ENCODE results near the gene RUBCN.

RUBCN gene

DNA sequence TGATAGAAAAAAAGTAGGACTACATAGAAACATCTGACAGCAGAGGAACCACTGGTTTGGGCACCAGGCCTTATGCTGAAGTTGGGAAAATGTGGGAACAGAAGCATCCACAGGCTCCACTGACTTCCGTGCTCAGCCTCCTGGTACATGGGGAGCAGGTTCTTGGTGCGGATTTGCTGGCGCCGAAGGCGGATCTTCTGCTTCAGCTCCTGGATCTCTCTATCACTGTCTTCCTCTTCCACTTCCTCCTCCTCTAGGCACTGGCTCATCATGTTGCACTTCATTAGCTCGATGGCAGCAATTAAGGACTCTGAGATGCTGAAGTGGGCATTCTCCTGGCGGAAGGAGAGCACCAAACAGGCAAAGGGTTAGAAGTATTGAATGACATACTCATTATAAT, 42.5 kb downstream of the RUBCN start:
- Histone ChIP-seq H2AFZ (ENCODE audit: low read depth, low read length) (no peak overlapping the region), H3K36me3 (ENCODE audit: insufficient read depth, low read length) (peaks cover 46% of the 10 kb centered on the region), H3K4me3 (ENCODE audit: low read length) (no peak overlapping the region)

GRCh38 chr3:197692641-197693040, 44.1 kb downstream of the RUBCN start:
- Histone ChIP-seq H3K4me3 (ENCODE audit: low read length) (no peak overlapping the region), H3K9me3 (ENCODE audit: low read length) (peaks cover 5% of the 10 kb centered on the region), H3K27me3 (ENCODE audit: insufficient read depth, low read length) (no peaks in the 10 kb centered on the region), H3K4me1 (ENCODE audit: insufficient read depth, low read length) (no peaks in the 10 kb centered on the region), H3K36me3 (ENCODE audit: insufficient read depth, low read length) (peaks cover 39% of the 10 kb centered on the region), H2AFZ (ENCODE audit: low read depth, low read length) (no peak overlapping the region)

More for the DNA sequence above, 42.5 kb downstream of the RUBCN start:
- Histone ChIP-seq H3K27me3 (ENCODE audit: insufficient read depth, low read length) (no peaks in the 10 kb centered on the region), H3K9me3 (ENCODE audit: low read length) (peaks cover 6% of the 10 kb centered on the region), H3K4me1 (ENCODE audit: insufficient read depth, low read length) (no peaks in the 10 kb centered on the region)

DNA sequence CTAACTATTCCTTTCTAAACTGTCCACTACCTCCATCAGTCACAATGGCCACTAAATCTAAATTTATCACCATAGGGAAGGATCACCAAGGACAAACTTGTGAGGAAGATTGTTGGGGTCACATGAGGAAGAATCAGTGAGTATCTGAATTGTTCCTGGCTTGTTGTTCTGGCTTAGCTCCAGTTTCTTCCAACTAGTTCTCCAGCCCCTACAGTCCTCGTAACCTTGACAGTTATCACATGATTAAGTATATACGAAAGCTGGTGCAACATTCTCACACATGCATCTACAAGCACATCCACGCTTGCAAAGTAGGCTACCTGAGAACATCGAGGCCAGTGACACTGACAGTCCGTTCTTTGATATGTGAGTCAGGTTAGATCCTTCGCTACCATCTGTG, 46.0 kb downstream of the RUBCN start:
- Histone ChIP-seq H3K9me3 (ENCODE audit: low read length) (peaks cover 3% of the 10 kb centered on the region), H3K27me3 (ENCODE audit: insufficient read depth, low read length) (no peaks in the 10 kb centered on the region), H3K36me3 (ENCODE audit: insufficient read depth, low read length) (peaks cover 31% of the 10 kb centered on the region), H2AFZ (ENCODE audit: low read depth, low read length) (no peak overlapping the region), H3K4me3 (ENCODE audit: low read length) (no peak overlapping the region), H3K4me1 (ENCODE audit: insufficient read depth, low read length) (peaks cover 9% of the 10 kb centered on the region)

- H2AFZ ChIP-seq (ENCODE audit: low read depth, low read length), result no peak overlapping the region
- peaks cover 17% of the 10 kb centered on the region for H3K36me3 ChIP-seq (ENCODE audit: insufficient read depth, low read length)
- no peak overlapping the region for H3K4me3 ChIP-seq (ENCODE audit: low read length)
- no peaks in the 10 kb centered on the region for H3K27me3 ChIP-seq (ENCODE audit: insufficient read depth, low read length)
- peaks cover 9% of the 10 kb centered on the region for H3K4me1 ChIP-seq (ENCODE audit: insufficient read depth, low read length)
- H3K9me3 ChIP-seq (ENCODE audit: low read length), result peaks cover 3% of the 10 kb centered on the region
Observed at GRCh38 chr3:197687570-197687969, 49.1 kb downstream of the RUBCN start.

- peaks cover 9% of the 10 kb centered on the region for H3K4me1 ChIP-seq (ENCODE audit: insufficient read depth, low read length)
- H3K9me3 ChIP-seq (ENCODE audit: low read length), result peaks cover 3% of the 10 kb centered on the region
- H3K4me3 ChIP-seq (ENCODE audit: low read length), result no peak overlapping the region
- peaks cover 17% of the 10 kb centered on the region for H3K36me3 ChIP-seq (ENCODE audit: insufficient read depth, low read length)
- H2AFZ ChIP-seq (ENCODE audit: low read depth, low read length), result no peak overlapping the region
- H3K27me3 ChIP-seq (ENCODE audit: insufficient read depth, low read length), result no peaks in the 10 kb centered on the region
Observed at GRCh38 chr3:197686899-197687298, 49.8 kb downstream of the RUBCN start.

DNA sequence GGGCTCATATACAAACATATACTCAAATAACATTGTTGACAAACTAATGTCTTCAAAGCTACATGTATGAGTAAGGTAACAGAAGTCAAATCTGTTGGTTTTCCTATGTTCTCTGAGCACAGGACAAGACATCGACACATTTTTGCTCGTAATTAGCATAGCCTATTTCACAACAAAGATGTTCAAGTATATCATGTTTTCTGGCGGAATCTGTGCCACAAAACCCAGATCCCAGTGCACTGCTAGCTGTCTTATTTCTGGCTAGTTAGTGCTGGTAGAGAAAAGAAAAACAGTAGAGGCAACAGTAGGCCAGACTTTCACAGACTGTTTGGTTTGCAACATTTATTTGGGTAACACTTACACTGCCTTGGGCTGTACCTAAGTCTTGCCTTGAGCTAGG, 51.2 kb downstream of the RUBCN start:
- Histone ChIP-seq H3K4me1 (ENCODE audit: insufficient read depth, low read length) (peaks cover 9% of the 10 kb centered on the region), H3K36me3 (ENCODE audit: insufficient read depth, low read length) (peaks cover 28% of the 10 kb centered on the region), H3K9me3 (ENCODE audit: low read length) (peaks cover 3% of the 10 kb centered on the region), H3K27me3 (ENCODE audit: insufficient read depth, low read length) (no peaks in the 10 kb centered on the region), H3K4me3 (ENCODE audit: low read length) (no peak overlapping the region), H2AFZ (ENCODE audit: low read depth, low read length) (no peak overlapping the region)

- peaks cover 3% of the 10 kb centered on the region for H3K9me3 ChIP-seq (ENCODE audit: low read length)
- H3K27me3 ChIP-seq (ENCODE audit: insufficient read depth, low read length), result no peaks in the 10 kb centered on the region
- H2AFZ ChIP-seq (ENCODE audit: low read depth, low read length), result no peak overlapping the region
- no peak overlapping the region for H3K4me3 ChIP-seq (ENCODE audit: low read length)
- H3K36me3 ChIP-seq (ENCODE audit: insufficient read depth, low read length), result peaks cover 30% of the 10 kb centered on the region
- peaks cover 9% of the 10 kb centered on the region for H3K4me1 ChIP-seq (ENCODE audit: insufficient read depth, low read length)
Observed at GRCh38 chr3:197683191-197683590, 53.5 kb downstream of the RUBCN start.

- Histone ChIP-seq H3K27me3 (ENCODE audit: insufficient read depth, low read length) (no peaks in the 10 kb centered on the region), H3K4me1 (ENCODE audit: insufficient read depth, low read length) (peaks cover 9% of the 10 kb centered on the region), H3K9me3 (ENCODE audit: low read length) (peaks cover 3% of the 10 kb centered on the region), H3K4me3 (ENCODE audit: low read length) (no peak overlapping the region), H3K36me3 (ENCODE audit: insufficient read depth, low read length) (peaks cover 30% of the 10 kb centered on the region), H2AFZ (ENCODE audit: low read depth, low read length) (no peak overlapping the region)
Observed at GRCh38 chr3:197682713-197683112, 54.0 kb downstream of the RUBCN start.

DNA sequence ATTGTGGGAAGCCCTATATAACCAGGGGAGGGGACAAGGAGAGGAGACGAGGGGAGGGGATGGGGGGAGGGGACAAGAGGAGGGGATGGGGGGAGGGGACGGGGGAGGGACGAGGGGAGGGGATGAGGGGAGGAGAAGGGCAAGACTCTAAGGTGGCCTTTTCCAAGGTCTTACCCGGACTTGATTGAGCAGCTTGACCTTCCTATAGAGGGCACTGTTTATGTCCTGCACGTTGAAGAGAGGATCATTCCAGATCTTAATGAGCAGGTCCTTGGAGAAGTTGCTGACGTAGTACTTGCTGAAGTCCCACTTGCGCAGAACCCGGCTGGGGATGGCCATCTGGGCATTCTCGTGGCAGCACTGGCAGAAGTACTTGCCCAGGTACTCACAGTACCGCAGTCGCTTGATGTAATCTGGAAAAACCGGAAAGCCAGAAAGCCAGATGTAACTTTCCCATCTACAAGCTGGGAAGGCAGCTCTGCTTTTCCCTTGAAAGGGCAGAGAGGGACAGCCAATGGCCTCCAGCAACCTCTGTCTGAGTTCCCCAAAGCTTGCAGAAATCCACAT, 55.7 kb downstream of the RUBCN start:
- no peak overlapping the region for H2AFZ ChIP-seq (ENCODE audit: low read depth, low read length)
- no peak overlapping the region for H3K4me3 ChIP-seq (ENCODE audit: low read length)
- H3K27me3 ChIP-seq (ENCODE audit: insufficient read depth, low read length), result no peaks in the 10 kb centered on the region
- peaks cover 3% of the 10 kb centered on the region for H3K4me1 ChIP-seq (ENCODE audit: insufficient read depth, low read length)
- H3K36me3 ChIP-seq (ENCODE audit: insufficient read depth, low read length), result peaks cover 36% of the 10 kb centered on the region
- peaks cover 3% of the 10 kb centered on the region for H3K9me3 ChIP-seq (ENCODE audit: low read length)

GRCh38 chr3:197675951-197676350, 60.8 kb downstream of the RUBCN start:
- Histone ChIP-seq H2AFZ (ENCODE audit: low read depth, low read length) (no peak overlapping the region), H3K27me3 (ENCODE audit: insufficient read depth, low read length) (no peaks in the 10 kb centered on the region), H3K4me3 (ENCODE audit: low read length) (no peak overlapping the region), H3K4me1 (ENCODE audit: insufficient read depth, low read length) (no peaks in the 10 kb centered on the region), H3K9me3 (ENCODE audit: low read length) (peaks cover 3% of the 10 kb centered on the region), H3K36me3 (ENCODE audit: insufficient read depth, low read length) (peaks cover 35% of the 10 kb centered on the region)

GRCh38 chr3:197675563-197675860, 61.2 kb downstream of the RUBCN start:
- H3K4me3 ChIP-seq (ENCODE audit: low read length), result no peak overlapping the region
- peaks cover 32% of the 10 kb centered on the region for H3K36me3 ChIP-seq (ENCODE audit: insufficient read depth, low read length)
- H3K4me1 ChIP-seq (ENCODE audit: insufficient read depth, low read length), result no peaks in the 10 kb centered on the region
- no peaks in the 10 kb centered on the region for H3K27me3 ChIP-seq (ENCODE audit: insufficient read depth, low read length)
- peaks cover 2% of the 10 kb centered on the region for H3K9me3 ChIP-seq (ENCODE audit: low read length)
- no peak overlapping the region for H2AFZ ChIP-seq (ENCODE audit: low read depth, low read length)

- no peaks in the 10 kb centered on the region for H3K9me3 ChIP-seq (ENCODE audit: low read length)
Observed at GRCh38 chr3:197674741-197675562, 61.8 kb downstream of the RUBCN start.

DNA sequence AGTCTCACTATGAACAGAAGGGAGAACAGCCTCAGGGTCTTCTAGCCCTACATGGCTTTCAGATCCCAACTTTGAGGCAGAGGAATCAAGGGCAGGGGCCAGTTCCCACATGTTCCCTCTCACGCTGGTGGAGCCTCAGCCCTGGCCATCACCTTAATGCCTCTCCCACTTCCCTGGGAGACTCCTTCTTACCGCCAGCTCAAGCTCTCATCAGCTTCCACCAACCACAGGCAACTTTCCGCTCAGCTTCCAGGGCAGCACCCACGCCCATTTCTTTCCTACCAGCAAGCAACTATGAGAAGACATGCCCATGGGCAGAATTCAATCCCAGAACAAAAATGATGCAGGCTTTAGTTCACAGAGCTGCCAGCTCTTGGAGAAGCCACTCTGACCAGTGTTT, 63.5 kb downstream of the RUBCN start:
- H2AFZ ChIP-seq (ENCODE audit: low read depth, low read length), result no peak overlapping the region
- no peaks in the 10 kb centered on the region for H3K27me3 ChIP-seq (ENCODE audit: insufficient read depth, low read length)
- no peaks in the 10 kb centered on the region for H3K4me1 ChIP-seq (ENCODE audit: insufficient read depth, low read length)
- no peak overlapping the region for H3K4me3 ChIP-seq (ENCODE audit: low read length)
- no peaks in the 10 kb centered on the region for H3K9me3 ChIP-seq (ENCODE audit: low read length)
- peaks cover 30% of the 10 kb centered on the region for H3K36me3 ChIP-seq (ENCODE audit: insufficient read depth, low read length)

More at GRCh38 chr3:197674741-197675562, 61.8 kb downstream of the RUBCN start:
- Histone ChIP-seq H2AFZ (ENCODE audit: low read depth, low read length) (no peak overlapping the region), H3K4me3 (ENCODE audit: low read length) (no peak overlapping the region), H3K27me3 (ENCODE audit: insufficient read depth, low read length) (no peaks in the 10 kb centered on the region), H3K36me3 (ENCODE audit: insufficient read depth, low read length) (peaks cover 30% of the 10 kb centered on the region), H3K4me1 (ENCODE audit: insufficient read depth, low read length) (no peaks in the 10 kb centered on the region)

Data from neuron (in vitro differentiated cells).